ENCODE results near the gene CLIP1. TPM values are rescaled to one million over a fixed set of nuclear protein-coding genes. Genes with fewer than 3 reads are reported as not detected.
"Not testable (repeated sequence)": the region's sequence is repeated elsewhere in the genome, so short reads cannot be mapped to it uniquely, and the experiment has no call there.

CLIP1 gene
- total RNA-seq, 1 experiment from 2014 or later, result 62.2 TPM

DNA sequence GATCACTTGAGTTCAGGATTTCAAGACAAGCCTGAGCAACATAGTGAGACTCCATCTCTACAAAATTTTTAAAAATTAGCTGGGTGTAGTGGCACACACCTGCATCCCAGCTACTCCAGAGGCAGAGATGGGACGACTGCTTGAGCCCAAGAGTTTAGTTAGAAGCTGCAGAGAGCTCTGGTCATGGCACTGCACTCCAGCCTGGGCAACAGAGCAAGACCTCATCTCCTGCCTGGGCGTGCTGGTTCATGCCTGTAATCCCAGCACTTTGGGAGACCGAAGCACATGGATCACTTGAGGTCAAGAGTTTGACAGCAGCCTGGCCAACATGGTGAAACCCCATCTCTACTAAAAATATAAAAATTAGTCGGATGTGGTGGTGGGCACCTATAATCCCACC, 20.2 kb downstream of the CLIP1 start:
- no TSS peak for BruUV-seq (replicated peaks)
- Histone ChIP-seq H3K4me1 (ENCODE audit: insufficient read depth, low read length, poor library complexity, severe bottlenecking) (peaks cover 58% of the 10 kb centered on the region), H3K27ac (ENCODE audit: low read depth, low read length, poor library complexity, severe bottlenecking) (no peak overlapping the region), H3K36me3 (ENCODE audit: insufficient read depth, low read length, poor library complexity, severe bottlenecking) (no peaks in the 10 kb centered on the region), H3K4me3 (ENCODE audit: low read depth, low read length, poor library complexity, severe bottlenecking) (no peak overlapping the region), H3K27me3 (replicated peaks; ENCODE audit: insufficient read depth, low read depth, low read length, poor library complexity) (no peaks in the 10 kb centered on the region), H3K9me3 (ENCODE audit: low read depth, low read length, poor library complexity, severe bottlenecking) (no peaks in the 10 kb centered on the region)
- ChIA-PET CTCF (no interaction called here), POLR2A (ENCODE audit: low non-redundant PET) (no interaction called here)
- intact Hi-C loops (cut with micrococcal nuclease; ENCODE audit: unreplicated experiment), result no loop called here
- no peak for DNase-seq (ENCODE audit: low spot score)
- TF ChIP-seq EZH2 (IDR thresholded peaks at IDR 0.05; ENCODE audit: borderline replicate concordance, low read depth, low read length, poor library complexity, severe bottlenecking), result no peak

DNA sequence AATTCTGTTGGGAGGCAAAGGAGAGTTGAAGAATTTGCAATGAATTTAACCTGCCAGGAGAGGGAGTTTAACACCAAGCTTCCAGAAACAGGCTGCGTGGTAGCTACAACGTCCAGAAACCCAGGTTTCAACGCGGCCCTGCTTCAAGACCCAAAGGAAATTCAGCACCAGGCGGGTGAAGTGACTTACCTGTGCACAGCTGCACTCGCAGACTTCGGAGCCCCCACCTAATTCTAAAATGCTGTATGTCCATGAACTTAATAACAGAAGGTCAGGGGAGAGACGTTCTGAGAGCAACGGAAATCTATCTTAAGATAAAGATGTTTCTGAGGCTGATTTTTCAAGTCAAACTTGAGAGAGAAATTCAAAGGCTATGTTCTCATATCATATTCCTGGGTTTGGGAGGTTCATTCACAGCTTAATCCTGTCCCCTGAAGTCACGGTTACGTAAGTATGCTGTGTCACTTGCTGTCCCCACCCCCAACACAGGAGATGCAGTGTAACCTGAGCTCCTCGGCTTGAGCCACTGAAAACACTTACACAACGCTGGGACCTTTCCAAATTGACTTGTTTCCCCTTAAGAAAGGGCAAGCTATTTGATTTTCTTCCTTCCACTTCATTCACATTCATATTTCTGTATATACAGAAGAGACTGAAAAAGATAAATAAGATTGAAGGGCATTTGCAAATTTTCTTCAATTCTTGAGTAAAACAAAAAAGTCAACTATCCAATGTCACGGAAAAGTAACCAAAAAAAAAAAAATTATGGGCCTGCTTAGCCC, 22.7 kb downstream of the CLIP1 start:
- Histone ChIP-seq H3K4me3 (ENCODE audit: low read depth, low read length, poor library complexity, severe bottlenecking) (peak overlapping the region; percentile 18), H3K27ac (ENCODE audit: low read depth, low read length, poor library complexity, severe bottlenecking) (peak overlapping the region; percentile 95), H3K27me3 (replicated peaks; ENCODE audit: insufficient read depth, low read depth, low read length, poor library complexity) (no peaks in the 10 kb centered on the region), H3K4me1 (ENCODE audit: insufficient read depth, low read length, poor library complexity, severe bottlenecking) (peaks cover 37% of the 10 kb centered on the region), H3K9me3 (ENCODE audit: low read depth, low read length, poor library complexity, severe bottlenecking) (no peaks in the 10 kb centered on the region), H3K36me3 (ENCODE audit: insufficient read depth, low read length, poor library complexity, severe bottlenecking) (no peaks in the 10 kb centered on the region)
- BruUV-seq (replicated peaks), result TSS peak; percentile 86
- CTCF ChIA-PET, result interaction anchor here (0.5 to 2.2 kb wide), 6 partner anchors 12 to 226 kb away, joined by 3 to 47 read pairs (median 6); partner anchors contain the start of genes CLIP1 and IL31
- POLR2A ChIA-PET (ENCODE audit: low non-redundant PET), result interaction anchor here (0.8 to 1.2 kb wide), 2 partner anchors 13 to 101 kb away, joined by 4 read pairs; partner anchors contain the start of gene ZCCHC8
- intact Hi-C loops (cut with micrococcal nuclease; ENCODE audit: unreplicated experiment), result loop anchor here (1.0 kb wide), 2 partner anchors 24 to 72 kb away; no protein-coding TSS in a partner anchor
- TF ChIP-seq CTCF (conservative IDR thresholded peaks at IDR 0.05; ENCODE audit: low read depth, low read length) (peak; percentile 85), EZH2 (IDR thresholded peaks at IDR 0.05; ENCODE audit: borderline replicate concordance, low read depth, low read length, poor library complexity, severe bottlenecking) (no peak)
- DNase-seq (ENCODE audit: low spot score), result peak; percentile 93

- Histone ChIP-seq H3K9me3 (ENCODE audit: low read depth, low read length, poor library complexity, severe bottlenecking) (no peaks in the 10 kb centered on the region), H3K36me3 (ENCODE audit: insufficient read depth, low read length, poor library complexity, severe bottlenecking) (no peaks in the 10 kb centered on the region), H3K27me3 (replicated peaks; ENCODE audit: insufficient read depth, low read depth, low read length, poor library complexity) (no peaks in the 10 kb centered on the region), H3K4me3 (ENCODE audit: low read depth, low read length, poor library complexity, severe bottlenecking) (peak overlapping the region; percentile 18), H3K4me1 (ENCODE audit: insufficient read depth, low read length, poor library complexity, severe bottlenecking) (peaks cover 34% of the 10 kb centered on the region), H3K27ac (ENCODE audit: low read depth, low read length, poor library complexity, severe bottlenecking) (peak overlapping the region; percentile 95)
- POLR2A ChIA-PET (ENCODE audit: low non-redundant PET), result no interaction called here
- TF ChIP-seq CTCF (conservative IDR thresholded peaks at IDR 0.05; ENCODE audit: low read depth, low read length) (no peak), EZH2 (IDR thresholded peaks at IDR 0.05; ENCODE audit: borderline replicate concordance, low read depth, low read length, poor library complexity, severe bottlenecking) (no peak)
- intact Hi-C loops (cut with micrococcal nuclease; ENCODE audit: unreplicated experiment), result loop anchor here (1.0 kb wide), 2 partner anchors 24 to 72 kb away; no protein-coding TSS in a partner anchor
- no peak for DNase-seq (ENCODE audit: low spot score)
- BruUV-seq (replicated peaks), result no TSS peak
- CTCF ChIA-PET, result interaction anchor here (1.6 to 2.2 kb wide), 3 partner anchors 14 to 72 kb away, joined by 4 to 47 read pairs (median 11); partner anchors contain the start of gene CLIP1
These were observed 23.2 kb downstream of the CLIP1 start for GRCh38 chr12:122399254-122399591.

- H3K27ac ChIP-seq (ENCODE audit: low read depth, low read length, poor library complexity, severe bottlenecking); DNase-seq (ENCODE audit: low spot score); H3K27me3 ChIP-seq (replicated peaks; ENCODE audit: insufficient read depth, low read depth, low read length, poor library complexity); H3K9me3 ChIP-seq (ENCODE audit: low read depth, low read length, poor library complexity, severe bottlenecking); H3K4me3 ChIP-seq (ENCODE audit: low read depth, low read length, poor library complexity, severe bottlenecking); BruUV-seq (replicated peaks); intact Hi-C loops (cut with micrococcal nuclease; ENCODE audit: unreplicated experiment); H3K36me3 ChIP-seq (ENCODE audit: insufficient read depth, low read length, poor library complexity, severe bottlenecking); POLR2A ChIA-PET (ENCODE audit: low non-redundant PET): not testable (repeated sequence)
- peaks cover 30% of the 10 kb centered on the region for H3K4me1 ChIP-seq (ENCODE audit: insufficient read depth, low read length, poor library complexity, severe bottlenecking)
- CTCF ChIA-PET, result interaction anchor here (0.7 kb wide), 1 partner anchor 16 kb away, joined by 8 read pairs; no protein-coding TSS in a partner anchor
These were observed 24.5 kb downstream of the CLIP1 start for GRCh38 chr12:122397981-122398380.

Data from A673 (cell line).